ENCODE results near the gene PLEKHA1.

DNA sequence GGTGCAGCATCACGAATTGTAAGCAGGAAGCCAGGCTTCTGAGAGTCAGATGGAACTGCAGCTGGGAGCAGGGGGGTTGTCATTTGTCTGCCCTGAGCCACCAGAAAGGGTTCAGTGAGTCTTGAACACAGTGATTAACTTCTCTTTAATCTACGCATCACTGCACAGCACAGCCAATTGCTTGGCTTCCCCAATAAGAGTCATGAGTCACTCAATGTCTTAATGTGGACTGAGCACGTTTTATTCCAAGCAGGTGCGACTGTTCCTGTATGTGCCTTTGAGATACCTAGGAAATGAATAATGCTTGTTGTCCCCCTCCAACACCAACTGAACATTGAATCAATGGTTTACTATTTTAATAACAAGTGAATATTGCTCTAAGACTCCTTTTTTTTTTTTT is 26.0 kb upstream of the PLEKHA1 start:
- TF ChIP-seq GATA2 (IDR thresholded peaks at IDR 0.05; ENCODE audit: low read depth, low read length) (no peak), GATA3 (IDR thresholded peaks at IDR 0.05; ENCODE audit: low read depth, low read length) (no peak)
